Islet of Langerhans (tissue), 1 donor: ENCODE measurements around the gene FAM24A.

Source experiments
- FAIRE-seq: peaks from one replicate; lab custom pipeline; 2011; peaks lifted over from hg19 to GRCh38; lab: Jason Lieb, UNC

The FAM24A gene

GRCh38 chr10:122931088-122931906, 20.9 kb downstream of the FAM24A start:
- FAIRE-seq, result no peak

GRCh38 chr10:122939133-122939855, 28.9 kb downstream of the FAM24A start:
- no peak for FAIRE-seq

- FAIRE-seq, result no peak
Measured at GRCh38 chr10:122939856-122940543, 29.6 kb downstream of the FAM24A start.

GRCh38 chr10:122949296-122949695, 38.9 kb downstream of the FAM24A start:
- FAIRE-seq, result no peak

- FAIRE-seq, result peak; percentile 38
Measured at GRCh38 chr10:122953902-122954730, 43.7 kb downstream of the FAM24A start, which contains the start of gene C10orf88. TSS of gene C10orf88 (minus strand) at chr10:122954227. CDS start at chr10:122954178, 49 bp downstream.

GRCh38 chr10:122954731-122955050, 44.3 kb downstream of the FAM24A start:
- no peak for FAIRE-seq

GRCh38 chr10:122955892-122956291, 45.5 kb downstream of the FAM24A start:
- no peak for FAIRE-seq

- FAIRE-seq, result no peak
Measured at GRCh38 chr10:122957474-122957873, 47.1 kb downstream of the FAM24A start.

- no peak for FAIRE-seq
Measured at GRCh38 chr10:122962405-122962804, 52.0 kb downstream of the FAM24A start.
